ENCODE results near the gene MAPK8IP3.

Gene MAPK8IP3

GRCh38 chr16:1667916-1668315 lies 38.1 kb upstream of the MAPK8IP3 start:
- Histone ChIP-seq H3K9me3 (ENCODE audit: insufficient read depth, low read depth, low read length) (no peaks in the 10 kb centered on the region), H3F3A (ENCODE audit: low read depth) (no peaks in the 10 kb centered on the region), H3K4me1 (ENCODE audit: insufficient read depth, low read length, poor library complexity, severe bottlenecking) (no peaks in the 10 kb centered on the region), H3K4me3 (ENCODE audit: low read length, poor library complexity, severe bottlenecking) (no peak overlapping the region), H3K27me3 (ENCODE audit: insufficient read depth, low read length, poor library complexity, severe bottlenecking) (no peaks in the 10 kb centered on the region), H3K36me3 (ENCODE audit: insufficient read depth, low read length) (peaks cover 38% of the 10 kb centered on the region; the same call in 1 of the 2 replicates), H3K79me2 (ENCODE audit: insufficient read depth, low read length) (no peaks in the 10 kb centered on the region), H3K9ac (ENCODE audit: low read depth, low read length, poor library complexity, severe bottlenecking) (no peak overlapping the region), H2AFZ (ENCODE audit: low read length) (no peak overlapping the region), H3K9me2 (replicated peaks; ENCODE audit: low read depth, low read length) (no peaks in the 10 kb centered on the region), H3K4me2 (ENCODE audit: low read depth, low read length, poor library complexity, severe bottlenecking) (no peak overlapping the region), H4K20me1 (ENCODE audit: insufficient read depth, low read length, poor library complexity, severe bottlenecking) (no peaks in the 10 kb centered on the region)
- no peak for TF ChIP-seq EZH2phosphoT487 (IDR thresholded peaks at IDR 0.05; ENCODE audit: borderline replicate concordance)
- no peak for TF ChIP-seq CTCF (conservative IDR thresholded peaks at IDR 0.05; ENCODE audit: low read length)

- Histone ChIP-seq H3F3A (ENCODE audit: low read depth) (no peaks in the 10 kb centered on the region), H3K79me2 (ENCODE audit: insufficient read depth, low read length) (no peaks in the 10 kb centered on the region), H3K9me2 (replicated peaks; ENCODE audit: low read depth, low read length) (no peaks in the 10 kb centered on the region), H3K4me3 (ENCODE audit: low read length, poor library complexity, severe bottlenecking) (no peak overlapping the region), H3K9me3 (ENCODE audit: insufficient read depth, low read depth, low read length) (no peaks in the 10 kb centered on the region), H3K4me1 (ENCODE audit: insufficient read depth, low read length, poor library complexity, severe bottlenecking) (no peaks in the 10 kb centered on the region), H3K4me2 (ENCODE audit: low read depth, low read length, poor library complexity, severe bottlenecking) (no peak overlapping the region), H2AFZ (ENCODE audit: low read length) (no peak overlapping the region), H3K9ac (ENCODE audit: low read depth, low read length, poor library complexity, severe bottlenecking) (no peak overlapping the region), H3K27me3 (ENCODE audit: insufficient read depth, low read length, poor library complexity, severe bottlenecking) (no peaks in the 10 kb centered on the region), H4K20me1 (ENCODE audit: insufficient read depth, low read length, poor library complexity, severe bottlenecking) (no peaks in the 10 kb centered on the region), H3K36me3 (ENCODE audit: insufficient read depth, low read length) (peaks cover 38% of the 10 kb centered on the region; the same call in 1 of the 2 replicates)
- TF ChIP-seq EZH2phosphoT487 (IDR thresholded peaks at IDR 0.05; ENCODE audit: borderline replicate concordance): no peak
- TF ChIP-seq CTCF (conservative IDR thresholded peaks at IDR 0.05; ENCODE audit: low read length): no peak
Observed at GRCh38 chr16:1668612-1669319, 37.2 kb upstream of the MAPK8IP3 start.

GRCh38 chr16:1669698-1670097 lies 36.3 kb upstream of the MAPK8IP3 start:
- H3K79me2 ChIP-seq (ENCODE audit: insufficient read depth, low read length): no peaks in the 10 kb centered on the region
- no peaks in the 10 kb centered on the region for H3F3A ChIP-seq (ENCODE audit: low read depth)
- H3K36me3 ChIP-seq (ENCODE audit: insufficient read depth, low read length): peaks cover 43% of the 10 kb centered on the region; the same call in 1 of the 2 replicates
- H3K4me2 ChIP-seq (ENCODE audit: low read depth, low read length, poor library complexity, severe bottlenecking): no peak overlapping the region
- no peak overlapping the region for H2AFZ ChIP-seq (ENCODE audit: low read length)
- no peaks in the 10 kb centered on the region for H3K27me3 ChIP-seq (ENCODE audit: insufficient read depth, low read length, poor library complexity, severe bottlenecking)
- TF ChIP-seq EZH2phosphoT487 (IDR thresholded peaks at IDR 0.05; ENCODE audit: borderline replicate concordance): no peak
- no peak for TF ChIP-seq CTCF (conservative IDR thresholded peaks at IDR 0.05; ENCODE audit: low read length)
- no peak overlapping the region for H3K4me3 ChIP-seq (ENCODE audit: low read length, poor library complexity, severe bottlenecking)
- no peaks in the 10 kb centered on the region for H3K4me1 ChIP-seq (ENCODE audit: insufficient read depth, low read length, poor library complexity, severe bottlenecking)
- H3K9me2 ChIP-seq (replicated peaks; ENCODE audit: low read depth, low read length): no peaks in the 10 kb centered on the region
- no peaks in the 10 kb centered on the region for H3K9me3 ChIP-seq (ENCODE audit: insufficient read depth, low read depth, low read length)
- no peaks in the 10 kb centered on the region for H4K20me1 ChIP-seq (ENCODE audit: insufficient read depth, low read length, poor library complexity, severe bottlenecking)
- H3K9ac ChIP-seq (ENCODE audit: low read depth, low read length, poor library complexity, severe bottlenecking): no peak overlapping the region

Data from Loucy (cell line).